Stimulated activated CD4-positive, alpha-beta T cell treated with anti-CD3 and anti-CD28 coated beads, Interleukin-4, amount 100 ng/mL, for 24 hours (primary cell): ENCODE measurements around the gene RNF13.
"Not testable (repeated sequence)": the region's sequence is repeated elsewhere in the genome, so short reads cannot be mapped to it uniquely, and the experiment has no call there.

Experiments used
- DNase-seq: peaks from one replicate; pipeline ENCODE4 v3.0.0-alpha.2; 2020

RNF13 gene

GRCh38 chr3:149801639-149802038 lies 11.4 kb upstream of the RNF13 start:
- DNase-seq: no peak

- no peak for DNase-seq
These were observed 6.7 kb upstream of the RNF13 start for GRCh38 chr3:149806171-149806778.

GRCh38 chr3:149808209-149808829 lies 4.7 kb upstream of the RNF13 start:
- DNase-seq: peak; percentile 66

GRCh38 chr3:149809699-149810098 lies 3.3 kb upstream of the RNF13 start:
- DNase-seq: no peak

GRCh38 chr3:149810846-149811245 lies 2.2 kb upstream of the RNF13 start:
- no peak for DNase-seq

- DNase-seq: no peak
These were observed 830 bp upstream of the RNF13 start for GRCh38 chr3:149812165-149812605.

- peak; percentile 13 for DNase-seq
These were observed 609 bp downstream of the RNF13 start for GRCh38 chr3:149813367-149814281.

- no peak for DNase-seq
These were observed 2.3 kb downstream of the RNF13 start for GRCh38 chr3:149815321-149815720.

- DNase-seq: no peak
These were observed 2.7 kb downstream of the RNF13 start for GRCh38 chr3:149815728-149816127.

- DNase-seq: no peak
These were observed 3.3 kb downstream of the RNF13 start for GRCh38 chr3:149816311-149816710.

GRCh38 chr3:149816986-149817385 lies 4.0 kb downstream of the RNF13 start:
- no peak for DNase-seq

GRCh38 chr3:149819432-149819831 lies 6.4 kb downstream of the RNF13 start:
- DNase-seq: no peak

GRCh38 chr3:149820183-149820582 lies 7.2 kb downstream of the RNF13 start:
- no peak for DNase-seq

GRCh38 chr3:149826636-149827035 lies 13.6 kb downstream of the RNF13 start:
- DNase-seq: no peak

GRCh38 chr3:149828390-149828789 lies 15.4 kb downstream of the RNF13 start:
- DNase-seq: no peak

GRCh38 chr3:149829631-149830030 lies 16.6 kb downstream of the RNF13 start:
- DNase-seq: not testable (repeated sequence)

GRCh38 chr3:149830902-149831301 lies 17.9 kb downstream of the RNF13 start:
- DNase-seq: no peak

- DNase-seq: no peak
These were observed 18.3 kb downstream of the RNF13 start for GRCh38 chr3:149831321-149831720.

- no peak for DNase-seq
These were observed 19.1 kb downstream of the RNF13 start for GRCh38 chr3:149832086-149832485.

GRCh38 chr3:149833241-149833640 lies 20.2 kb downstream of the RNF13 start:
- no peak for DNase-seq

- DNase-seq: not testable (repeated sequence)
These were observed 25.5 kb downstream of the RNF13 start for GRCh38 chr3:149838491-149838890.

- not testable (repeated sequence) for DNase-seq
These were observed 26.5 kb downstream of the RNF13 start for GRCh38 chr3:149839469-149839868.

GRCh38 chr3:149839896-149840295 lies 26.9 kb downstream of the RNF13 start:
- no peak for DNase-seq

- no peak for DNase-seq
These were observed 30.5 kb downstream of the RNF13 start for GRCh38 chr3:149843502-149843901.
